AG20443 (cell line): ENCODE data around the gene CCDC187.

ENCODE experiments used
- DNase-seq: peaks from one replicate; pipeline ENCODE4 v3.0.0; 2012; ENCODE audit warnings: low spot score, mixed read lengths

Gene CCDC187

DNA sequence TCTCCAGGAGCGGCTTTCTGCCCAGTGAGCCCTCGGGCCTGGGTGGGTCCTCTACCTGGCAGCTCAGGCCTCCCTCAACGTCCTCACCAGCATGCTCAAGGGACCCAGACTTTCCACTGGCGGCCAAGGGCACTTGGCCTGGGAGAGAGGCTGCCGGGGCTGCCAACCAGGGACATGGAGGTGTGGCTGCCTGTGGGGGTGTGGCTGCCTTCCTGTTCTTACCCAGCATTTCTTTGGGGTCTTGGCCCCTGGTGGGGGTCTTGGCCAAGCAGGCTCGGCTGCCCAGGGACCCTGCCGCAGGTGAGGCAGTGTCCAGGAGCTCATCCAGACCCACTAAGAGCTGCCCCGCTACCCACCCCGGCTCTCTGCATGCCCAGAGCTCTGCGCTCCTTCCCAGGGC lies 51.0 kb downstream of the CCDC187 start:
- no peak for DNase-seq

DNA sequence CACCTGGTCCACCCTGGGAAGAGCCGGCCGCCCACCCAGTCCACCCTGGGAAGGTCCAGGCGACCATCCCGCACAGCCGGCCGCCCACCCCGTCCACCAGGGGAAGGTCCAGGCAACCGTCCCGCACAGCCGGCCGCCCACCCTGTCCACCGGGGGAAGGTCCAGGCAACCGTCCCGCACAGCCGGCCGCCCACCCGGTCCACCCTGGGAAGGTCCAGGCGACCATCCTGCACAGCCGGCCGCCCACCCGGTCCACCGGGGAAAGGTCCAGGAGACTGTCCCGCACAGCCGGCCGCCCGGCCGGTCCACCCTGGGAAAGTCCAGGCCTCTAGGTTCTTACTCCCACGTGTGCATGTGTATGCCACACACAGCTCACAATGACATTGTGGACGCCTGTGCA lies 51.6 kb downstream of the CCDC187 start:
- no peak for DNase-seq

DNA sequence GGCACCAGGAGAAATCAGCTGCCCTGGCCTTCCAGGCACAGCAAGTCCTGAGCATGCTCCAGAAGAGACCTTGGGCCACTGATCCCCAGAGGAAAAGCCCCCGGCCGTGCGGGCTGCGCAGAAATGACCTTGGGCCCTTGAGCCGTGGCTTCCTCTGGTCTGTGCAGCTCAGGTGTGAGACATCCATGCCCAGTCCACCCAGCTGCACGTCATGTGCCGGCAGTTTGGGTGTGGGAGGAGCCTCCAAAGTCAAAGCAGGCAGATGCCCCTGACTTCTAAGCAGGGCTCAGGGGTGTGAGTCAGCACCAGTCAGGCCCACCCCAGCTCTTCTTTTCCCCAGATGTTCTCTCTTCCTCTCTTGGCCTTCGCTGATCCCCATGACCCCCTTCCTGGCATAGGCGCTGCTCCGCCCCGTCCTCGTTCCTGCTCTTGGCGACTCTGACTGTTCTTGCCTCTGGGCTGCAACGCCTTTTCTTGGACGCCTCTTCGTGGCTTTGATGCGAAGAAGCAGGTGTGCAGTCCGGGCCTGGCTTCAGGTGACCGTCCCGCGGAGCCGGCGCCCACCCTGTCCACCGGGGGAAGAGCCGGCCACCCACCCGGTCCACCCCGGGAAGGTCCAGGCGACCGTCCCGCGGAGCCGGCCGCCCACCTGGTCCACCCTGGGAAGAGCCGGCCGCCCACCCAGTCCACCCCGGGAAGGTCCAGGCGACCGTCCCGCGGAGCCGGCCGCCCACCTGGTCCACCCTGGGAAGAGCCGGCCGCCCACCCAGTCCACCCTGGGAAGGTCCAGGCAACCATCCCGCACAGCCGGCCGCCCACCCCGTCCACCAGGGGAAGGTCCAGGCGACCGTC lies 52.4 kb downstream of the CCDC187 start:
- no peak for DNase-seq

DNA sequence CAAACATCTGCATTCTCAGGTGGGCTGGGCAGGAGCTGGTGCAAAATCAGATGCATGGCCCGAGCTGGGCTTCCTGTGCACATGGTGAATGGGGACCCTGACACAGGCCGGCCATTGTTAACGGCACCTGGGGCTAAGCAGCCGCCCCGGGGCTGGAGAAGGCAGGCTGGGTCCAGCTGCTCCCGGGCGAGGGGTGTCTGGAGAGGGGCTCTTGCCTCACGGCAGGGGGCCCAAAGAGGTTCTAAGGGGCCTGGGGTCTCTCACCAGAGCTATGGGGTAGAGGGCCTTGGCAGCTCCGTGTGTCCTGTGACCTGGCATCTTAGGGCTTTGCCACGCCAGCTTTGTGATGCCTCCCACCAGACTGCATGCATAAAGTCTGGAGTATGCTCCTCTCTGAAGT lies 53.2 kb downstream of the CCDC187 start:
- DNase-seq = no peak

DNA sequence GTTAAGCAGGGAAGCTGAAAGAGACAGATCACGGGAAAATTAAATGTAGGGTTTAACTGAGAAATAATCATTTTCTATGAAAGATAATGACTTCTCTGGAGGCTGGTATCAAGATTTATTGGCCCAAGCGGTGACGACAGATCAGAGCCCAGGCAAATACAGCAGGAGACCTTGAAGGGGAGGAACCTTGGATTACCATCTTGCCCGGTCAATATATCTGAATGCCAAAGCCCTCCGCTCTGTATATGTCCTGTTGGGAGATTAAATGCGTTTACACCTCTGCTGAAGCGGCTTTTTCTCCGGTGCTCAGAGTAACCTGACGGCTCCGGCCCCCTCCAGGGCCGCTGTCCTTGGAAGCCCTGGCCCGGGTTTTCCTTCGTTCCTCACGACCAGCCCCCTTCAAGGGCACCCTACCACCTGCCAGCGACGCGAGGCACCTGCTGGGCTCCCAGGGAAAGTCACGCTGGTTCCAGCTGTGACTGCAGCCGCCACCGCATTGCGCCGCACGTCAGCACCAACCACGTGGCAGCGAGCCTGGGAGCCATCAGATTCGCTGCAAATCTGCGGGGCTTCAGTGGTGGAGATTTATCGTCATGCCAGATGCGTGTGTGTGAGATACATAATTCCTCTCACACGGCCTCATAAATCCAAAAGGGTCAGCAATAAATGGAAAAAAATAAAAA lies 53.9 kb downstream of the CCDC187 start:
- no peak for DNase-seq

DNA sequence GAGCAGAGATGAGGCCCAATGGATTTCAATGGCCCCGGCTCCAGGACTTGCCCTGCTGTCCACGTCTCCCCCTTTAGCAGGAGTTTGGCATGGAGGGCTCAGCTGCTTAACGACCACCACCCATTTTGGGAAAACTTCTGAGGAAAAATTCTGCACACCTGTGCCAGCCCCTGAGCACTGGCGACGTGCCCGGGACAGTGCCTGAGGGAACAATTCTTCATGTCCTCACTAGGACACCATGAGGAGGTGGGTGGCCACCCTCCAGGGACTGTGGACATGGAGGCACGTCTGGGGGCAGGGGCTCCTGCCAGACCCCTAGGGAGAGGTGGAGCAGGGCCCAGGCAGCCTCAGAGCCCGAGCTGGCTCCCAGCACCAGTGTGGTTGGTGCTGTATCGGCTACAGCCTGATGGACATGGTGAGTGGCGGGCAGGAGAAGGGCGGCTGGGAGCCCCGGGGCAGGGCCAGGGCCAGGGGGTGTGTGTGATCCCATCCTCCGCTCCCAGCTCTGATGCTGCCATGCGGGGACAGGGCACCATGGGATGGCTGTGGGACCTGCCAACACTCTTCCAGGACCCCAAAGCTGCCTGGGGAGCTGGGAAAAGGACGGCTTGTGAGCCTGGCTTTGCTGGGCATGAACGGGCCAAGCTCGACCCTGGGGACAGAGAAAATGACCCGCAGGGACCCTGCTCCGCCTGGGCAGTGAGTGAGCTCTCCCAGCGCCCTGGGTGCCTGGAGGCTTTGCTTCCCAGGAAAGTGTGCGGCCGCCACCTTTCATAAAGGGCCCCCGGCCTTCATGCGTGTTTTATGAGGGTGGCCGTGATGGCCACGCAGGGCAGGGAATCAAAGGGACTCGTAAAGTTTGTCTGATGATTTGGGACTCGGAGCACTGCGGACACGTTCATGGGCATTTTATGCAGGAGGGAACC lies 54.7 kb downstream of the CCDC187 start:
- DNase-seq = no peak

DNA sequence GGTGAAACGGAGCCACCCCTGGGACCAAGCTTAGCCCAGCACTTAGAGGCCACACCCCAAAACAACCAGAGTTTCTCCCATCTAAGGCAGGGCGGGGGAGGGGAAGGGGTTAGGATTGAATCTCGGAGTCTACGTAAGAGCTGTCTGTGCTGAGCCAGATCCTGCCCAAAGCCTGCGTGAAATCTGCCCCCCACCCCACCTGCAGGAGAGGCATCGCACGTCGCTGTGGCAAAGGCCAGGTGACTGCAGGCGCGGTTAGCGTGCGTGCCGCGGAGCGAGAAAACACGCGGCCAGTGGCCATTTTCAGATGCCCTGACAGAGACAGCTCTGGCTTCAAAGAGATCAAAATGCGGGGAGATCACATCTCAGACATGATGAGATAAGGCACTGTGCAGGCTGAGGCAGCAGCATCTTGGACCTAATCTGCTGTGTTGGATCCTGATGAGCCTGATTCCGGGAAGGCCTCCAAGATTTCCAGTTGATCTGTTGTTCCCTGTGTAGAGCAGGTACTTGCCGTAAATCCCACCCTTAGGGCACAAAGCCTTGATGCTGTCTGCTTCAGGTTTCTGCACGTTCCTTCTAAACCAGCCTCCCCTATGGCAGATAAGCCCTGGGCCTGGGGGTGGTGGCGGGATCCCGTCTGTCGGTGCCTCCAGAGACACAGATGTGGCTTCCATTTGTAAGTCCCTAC lies 55.8 kb downstream of the CCDC187 start:
- DNase-seq = no peak

DNA sequence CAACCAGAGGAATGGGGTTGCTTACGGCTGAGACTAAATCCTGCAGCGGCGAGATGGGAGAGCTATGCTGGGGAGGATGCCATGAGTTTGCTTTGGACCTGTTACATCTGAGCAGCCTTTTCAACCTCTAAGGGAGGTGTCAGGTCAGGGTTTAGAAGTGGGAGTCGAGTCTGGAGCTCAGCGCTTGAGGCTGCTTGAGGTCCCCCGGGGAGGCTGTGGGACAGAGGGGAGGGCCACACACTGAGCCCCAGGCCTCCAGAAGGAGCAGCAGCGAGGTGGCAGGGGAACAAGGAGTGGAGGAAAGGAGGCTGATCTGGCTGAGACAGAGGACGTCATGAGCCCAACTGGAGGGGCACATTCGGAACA lies 56.4 kb downstream of the CCDC187 start:
- no peak for DNase-seq

DNA sequence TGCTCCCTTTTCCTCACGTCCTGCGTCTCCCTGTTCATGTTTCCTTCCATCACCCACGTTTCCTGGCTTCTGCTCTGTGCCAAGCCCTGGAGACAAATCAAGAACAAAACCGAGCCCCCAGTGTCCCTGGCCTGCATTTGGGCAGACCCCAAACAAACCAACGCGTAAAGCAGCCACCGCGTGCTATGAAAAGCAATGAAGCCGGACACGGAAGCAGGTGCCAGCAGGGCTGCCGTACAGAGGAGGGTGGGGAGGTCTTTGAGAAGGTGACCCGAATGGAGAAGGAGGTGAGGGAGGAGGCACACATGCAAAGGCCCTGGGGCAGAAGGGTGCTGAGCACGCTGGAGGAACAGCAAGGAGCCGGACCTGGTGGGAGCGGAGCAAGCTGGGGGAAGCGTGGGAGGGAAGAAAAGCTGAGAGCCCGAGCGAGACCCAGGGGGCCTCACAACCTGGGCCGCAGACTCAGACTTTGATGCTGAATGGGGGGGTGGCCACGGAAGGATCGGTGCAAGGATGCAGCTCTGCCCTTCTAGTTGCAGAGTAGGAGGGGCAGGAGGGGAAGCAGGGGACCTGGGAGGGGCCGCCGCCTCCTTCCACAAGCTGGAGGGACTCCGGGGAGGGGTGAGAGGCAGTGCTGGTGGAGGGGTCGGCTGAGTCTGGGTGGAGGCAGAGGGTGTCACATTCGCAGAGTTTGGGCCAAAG lies 56.9 kb downstream of the CCDC187 start:
- no peak for DNase-seq

DNA sequence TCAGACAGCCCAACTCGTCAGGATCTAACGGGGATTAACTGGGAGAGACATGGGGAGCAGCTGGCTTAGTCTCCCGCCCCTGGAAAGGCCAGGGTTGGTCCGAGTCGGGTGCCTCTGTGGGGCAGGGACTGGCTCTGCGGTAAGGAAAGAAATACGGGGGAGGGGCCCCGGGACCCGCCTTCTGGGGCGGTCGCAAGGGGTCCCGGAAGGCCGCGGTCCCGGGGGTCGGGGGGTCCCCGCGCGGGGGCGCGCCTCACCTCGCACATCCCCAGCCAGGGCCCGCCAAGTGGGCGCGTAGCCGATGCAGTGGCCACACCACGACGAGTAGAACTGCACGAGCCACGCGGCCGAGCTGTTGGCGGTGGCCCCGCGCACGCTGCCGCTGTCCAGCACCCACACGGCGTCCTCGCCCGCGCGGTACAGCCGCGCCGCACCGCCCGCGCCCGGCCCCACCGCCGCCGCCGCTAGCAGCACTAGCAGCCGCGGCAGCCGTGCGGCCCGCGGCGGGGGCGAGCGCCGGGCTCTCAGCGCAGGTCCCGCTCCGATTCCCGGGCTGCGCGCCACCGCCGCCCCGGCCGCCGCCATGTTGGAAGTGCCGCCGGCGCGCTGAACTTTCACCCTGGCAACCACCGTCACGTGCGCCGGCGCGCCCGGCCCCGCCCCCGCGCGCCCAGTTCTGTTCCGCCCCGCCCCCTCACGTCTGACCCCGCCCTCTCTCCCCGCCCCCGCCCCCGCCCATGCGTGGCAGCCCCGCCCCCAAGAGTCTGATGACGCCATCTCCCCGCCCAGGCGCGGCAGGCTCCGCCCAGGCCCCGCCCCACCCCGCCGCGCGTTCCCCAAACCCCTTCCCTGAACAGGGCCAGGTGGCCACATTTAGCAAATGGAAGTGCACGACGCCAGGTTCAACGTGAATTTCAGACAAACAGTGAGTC lies 58.4 kb downstream of the CCDC187 start, which contains the start of gene QSOX2:
Gene QSOX2 (minus strand): TSS at position 594 of the 932 bp plus-strand sequence. CDS start 9 bp downstream, at position 585.
- peak; percentile 99 for DNase-seq

DNA sequence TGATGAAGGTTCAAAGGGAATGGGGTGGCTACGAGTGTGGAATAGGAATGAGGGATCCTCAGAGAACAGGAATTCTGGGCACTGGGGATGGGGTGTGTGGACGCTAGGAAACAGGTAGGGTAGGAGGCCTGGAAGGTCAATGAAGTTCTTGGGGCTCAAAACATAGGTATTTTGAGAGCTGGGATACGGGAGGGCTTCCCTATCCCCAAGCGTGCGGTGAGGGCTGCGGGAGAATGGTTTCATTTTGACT lies 59.0 kb downstream of the CCDC187 start:
- DNase-seq = no peak

DNA sequence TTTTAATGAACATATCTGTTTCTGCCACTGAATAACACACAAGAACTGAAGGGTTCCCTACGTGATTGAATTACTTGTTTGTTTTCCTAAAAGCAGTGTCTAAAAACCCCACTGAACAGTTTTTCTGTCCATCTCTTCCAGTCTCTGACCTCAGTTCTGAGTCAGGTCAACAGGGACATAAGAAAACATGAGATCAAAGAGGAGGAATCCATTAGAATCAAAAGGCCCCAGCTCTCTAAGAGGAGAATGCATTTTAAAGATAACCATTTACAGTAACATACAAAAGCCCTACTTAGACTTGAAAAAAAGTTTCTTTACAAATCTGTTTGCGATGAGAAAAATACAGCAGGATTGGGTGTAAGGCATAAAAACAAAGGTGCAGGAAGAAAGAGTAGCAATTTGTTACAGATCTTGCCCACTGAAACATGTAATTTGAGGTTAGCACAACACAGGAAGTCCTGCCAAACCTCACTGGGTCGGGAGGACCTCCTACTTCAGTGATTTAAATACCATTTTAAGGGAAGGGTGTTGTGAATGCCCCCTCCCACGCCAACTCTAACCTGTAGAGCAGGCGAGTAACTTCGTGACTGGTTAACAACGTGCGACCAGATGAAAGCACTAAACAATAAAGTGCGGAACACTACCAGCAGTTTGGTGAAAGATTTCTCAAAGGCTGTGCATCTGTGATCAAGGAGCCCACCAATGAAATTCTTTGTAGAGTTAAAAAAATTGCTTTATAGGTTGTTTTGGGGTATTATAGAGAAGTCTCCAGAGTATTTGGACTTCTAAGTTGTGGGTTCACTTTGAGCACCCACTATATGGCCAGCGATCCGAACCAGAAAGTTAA lies 59.5 kb downstream of the CCDC187 start:
- DNase-seq = no peak

DNA sequence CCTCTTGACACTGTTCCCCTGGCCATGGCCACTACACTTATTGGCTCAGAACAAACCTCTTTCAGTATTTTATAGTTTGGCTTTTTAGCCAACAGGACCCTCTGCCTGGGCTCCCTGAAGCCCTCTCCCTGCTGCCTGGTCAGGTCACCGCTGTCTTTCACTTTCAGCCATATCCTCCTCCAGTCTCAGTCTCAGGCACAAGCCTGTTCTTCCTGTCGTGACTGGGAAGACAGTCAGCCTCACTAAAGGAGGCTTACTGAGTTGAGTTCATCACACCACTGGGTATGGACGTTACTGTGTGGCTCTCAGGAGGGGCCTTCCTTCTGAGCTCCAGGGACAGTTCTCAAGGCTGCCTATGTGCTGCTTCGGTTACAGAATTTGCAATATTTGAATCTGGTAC lies 60.3 kb downstream of the CCDC187 start:
- DNase-seq = no peak

DNA sequence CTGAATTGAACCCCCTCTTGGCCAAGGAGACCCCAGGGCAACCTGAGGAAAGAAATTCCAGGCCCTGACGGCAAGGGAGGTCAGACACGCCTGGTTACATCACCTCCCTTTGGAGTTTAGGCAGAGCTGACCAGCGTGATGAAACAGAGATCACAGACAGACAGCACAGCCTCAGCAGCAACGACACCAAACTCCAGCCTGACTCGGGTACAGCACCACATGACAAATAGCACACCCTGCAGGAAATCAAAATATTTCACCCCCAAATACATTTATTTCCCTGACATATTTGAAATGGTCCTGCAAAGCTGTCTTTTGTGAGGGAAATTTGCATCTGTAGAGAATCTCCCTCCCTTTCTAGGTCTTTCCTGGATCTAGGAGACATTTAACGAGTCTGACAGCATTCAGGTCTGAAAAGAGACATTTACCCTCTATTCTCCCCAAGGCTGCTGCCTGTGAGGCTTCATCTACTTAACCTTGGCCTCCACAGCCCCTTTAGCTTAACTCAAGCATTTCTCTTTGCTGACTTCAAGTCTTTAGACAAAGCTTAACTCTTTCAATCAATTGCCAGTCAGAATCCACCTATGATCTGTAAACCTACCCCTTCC lies 60.9 kb downstream of the CCDC187 start:
- no peak for DNase-seq

DNA sequence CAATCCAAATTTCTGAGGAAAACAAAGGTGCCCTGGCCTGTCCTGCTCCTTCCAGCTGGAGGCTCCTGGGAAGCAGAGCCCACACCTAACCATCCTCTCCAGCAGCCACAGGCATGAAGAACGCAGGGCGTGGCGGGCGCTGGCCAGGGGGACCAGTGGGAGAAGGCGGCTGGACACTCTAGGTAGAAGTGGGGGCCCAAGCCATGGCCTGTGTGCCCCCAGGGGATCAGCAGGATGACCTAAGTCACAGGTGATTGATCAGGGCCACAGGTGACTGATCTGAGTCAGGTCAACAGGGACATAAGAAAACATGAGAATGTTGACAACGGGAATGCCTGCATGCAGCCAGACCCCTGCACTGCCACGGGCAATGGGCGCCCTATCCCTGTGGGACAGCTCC lies 61.6 kb downstream of the CCDC187 start:
- no peak for DNase-seq

DNA sequence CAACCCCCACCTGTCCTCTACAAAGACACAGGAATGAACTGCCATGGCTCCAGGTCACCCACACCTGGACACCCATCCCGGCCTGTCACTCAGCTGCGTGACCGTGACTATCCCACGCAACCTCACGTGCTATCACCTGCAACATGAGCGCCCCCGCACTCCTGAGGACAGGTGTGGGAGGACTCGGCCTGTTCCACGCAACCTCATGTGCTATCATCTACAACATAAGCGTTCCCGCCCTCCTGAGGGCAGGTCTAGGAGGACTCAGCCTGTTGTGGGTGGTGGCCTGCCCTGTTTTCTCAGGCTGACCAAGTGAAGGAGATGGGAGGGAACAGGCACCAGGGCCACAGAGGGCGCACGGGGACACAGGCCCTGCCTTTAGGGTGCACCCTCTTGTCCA lies 62.4 kb downstream of the CCDC187 start:
- DNase-seq = no peak

DNA sequence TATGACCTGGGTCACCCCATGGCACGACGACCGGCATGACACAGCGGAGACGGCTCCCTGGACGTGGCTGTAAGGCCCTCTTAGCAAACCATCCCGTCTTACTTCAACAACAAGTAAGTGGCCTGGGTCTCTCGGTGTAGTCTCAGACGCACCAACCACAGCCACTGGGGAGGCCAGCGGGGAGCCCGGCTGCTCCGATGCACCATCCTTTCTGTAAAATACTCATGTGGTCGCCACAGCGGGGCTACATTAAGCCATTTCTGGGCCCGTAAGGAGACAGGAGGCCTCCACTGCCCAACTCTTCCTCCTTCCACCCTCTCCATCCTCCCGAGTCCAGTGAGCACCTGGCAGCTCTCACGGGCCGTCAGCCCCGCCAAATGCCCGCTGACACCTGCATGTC lies 63.0 kb downstream of the CCDC187 start:
- no peak for DNase-seq

DNA sequence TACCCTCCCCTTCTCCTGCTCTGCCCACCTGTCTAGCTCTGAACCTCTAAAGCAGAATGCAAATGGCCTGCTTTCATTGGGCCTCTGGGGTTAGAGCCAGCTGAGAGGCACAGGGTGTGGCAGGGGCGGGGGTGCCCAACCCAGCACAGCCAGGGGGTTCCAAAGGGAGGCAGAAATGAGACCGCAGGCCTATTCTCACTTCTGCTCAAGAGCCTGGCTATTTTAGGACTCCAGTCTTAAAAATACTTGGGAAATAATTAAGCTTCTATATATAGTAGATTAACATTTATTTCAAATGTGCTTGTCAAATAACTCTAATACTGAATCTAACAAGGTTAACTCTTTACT lies 63.9 kb downstream of the CCDC187 start:
- no peak for DNase-seq
